Hypothalamus (tissue), 51 donors: Measurements from ENCODE around the gene CIAO3.
A peak's percentile ranks its signal among the peaks of the same experiment; 100 is the strongest.

Experiments used
- DNase-seq, 51 donors: peaks; one replicate each; lab custom pipeline; 2025; lab: John Stamatoyannopoulos, UW

The CIAO3 gene

DNA sequence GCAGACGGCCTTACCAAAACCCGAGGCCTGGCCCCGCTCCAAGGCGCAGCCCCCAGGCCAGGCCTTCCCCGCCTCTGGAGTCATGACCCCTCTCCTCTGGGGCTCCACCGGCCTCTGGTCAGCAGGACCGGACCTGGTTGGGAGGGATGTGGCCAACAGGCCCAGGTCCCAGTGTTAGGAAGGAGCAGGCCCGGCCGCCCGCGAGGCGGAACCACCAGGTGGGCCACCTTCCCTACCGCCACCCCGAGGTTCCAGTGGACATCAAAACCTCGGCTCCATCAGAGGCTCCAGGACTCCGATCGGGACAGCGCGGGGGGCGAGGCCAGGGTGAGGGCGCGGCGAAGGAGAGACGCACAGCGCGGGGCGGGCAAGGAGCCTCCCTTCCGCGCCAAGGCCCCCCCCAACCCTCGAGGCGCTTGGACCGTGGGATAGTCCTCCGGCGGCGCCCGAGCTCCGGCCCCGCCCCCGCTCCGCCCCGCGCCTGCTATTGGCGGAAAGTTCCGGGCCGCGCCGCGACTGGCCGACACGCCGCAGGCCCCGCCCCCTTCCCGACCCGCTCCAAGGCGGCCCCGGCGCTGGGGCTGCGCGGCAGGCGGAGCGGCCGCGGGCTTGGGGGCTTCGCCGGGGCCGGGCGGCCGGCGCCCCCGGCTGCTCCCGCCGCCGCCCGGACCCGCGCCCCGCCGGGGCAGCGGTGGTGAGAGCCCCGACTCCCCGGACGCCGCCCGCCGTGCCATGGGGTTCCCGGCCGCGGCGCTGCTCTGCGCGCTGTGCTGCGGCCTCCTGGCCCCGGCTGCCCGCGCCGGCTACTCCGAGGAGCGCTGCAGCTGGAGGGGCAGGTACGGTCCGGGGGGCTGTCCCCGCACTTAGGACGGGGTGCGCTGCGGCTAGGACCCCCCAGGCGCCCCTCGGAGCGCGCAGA, 26.0 kb downstream of the CIAO3 start, which contains the start of gene METRN:
Gene METRN (plus strand): TSS at position 561 of the 919 bp plus-strand sequence. CDS start 172 bp downstream, at position 733.
- peak in 50 of 51 donors; percentile 41 to 96 (median 85) for DNase-seq

DNA sequence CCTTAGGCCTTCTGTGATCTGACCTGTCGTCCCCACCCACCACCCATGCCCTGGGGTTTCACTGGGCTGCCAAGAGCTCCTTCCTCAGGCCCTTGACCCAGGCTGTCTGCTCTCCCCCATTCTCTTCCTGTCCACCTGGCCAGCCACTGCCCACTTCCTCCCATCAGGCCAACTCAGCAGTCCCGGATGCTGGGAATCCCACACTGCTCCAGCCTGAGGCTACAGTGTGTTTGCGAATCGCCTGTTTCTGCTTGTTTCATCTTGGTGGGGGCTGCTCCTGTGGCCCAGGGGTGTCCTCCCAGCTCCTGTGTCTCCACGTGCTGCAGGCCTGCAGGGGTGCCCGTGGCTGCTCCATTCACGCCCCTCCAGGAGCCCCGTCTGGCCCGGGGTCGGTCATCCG, 26.7 kb downstream of the CIAO3 start:
- DNase-seq = no peak

DNA sequence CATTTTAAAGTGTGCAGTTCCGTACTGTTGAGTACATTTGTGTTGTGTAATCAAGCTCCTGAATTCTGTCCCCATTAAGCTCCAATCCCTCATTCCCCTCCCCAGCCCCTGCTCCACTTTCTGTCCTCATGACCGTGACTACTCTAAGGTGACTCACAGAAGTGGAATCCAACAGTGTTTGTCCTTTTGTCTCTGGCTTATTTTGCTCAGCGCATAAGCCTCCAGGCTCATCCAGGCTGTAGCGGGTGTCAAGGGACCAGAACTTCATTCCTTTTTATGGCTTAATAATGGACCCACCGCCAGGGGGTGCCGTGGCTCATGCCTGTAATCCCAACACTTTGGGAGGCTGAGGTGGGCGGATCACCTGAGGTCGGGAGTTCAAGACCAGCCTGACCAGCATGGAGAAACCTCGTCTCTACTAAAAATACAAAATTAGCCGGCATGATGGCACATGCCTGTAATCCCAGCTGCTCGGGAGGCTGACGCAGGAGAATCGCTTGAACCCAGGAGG, 28.0 kb downstream of the CIAO3 start:
- DNase-seq = peak in 3 of 51 donors; percentile 8 to 33 (median 29)

DNA sequence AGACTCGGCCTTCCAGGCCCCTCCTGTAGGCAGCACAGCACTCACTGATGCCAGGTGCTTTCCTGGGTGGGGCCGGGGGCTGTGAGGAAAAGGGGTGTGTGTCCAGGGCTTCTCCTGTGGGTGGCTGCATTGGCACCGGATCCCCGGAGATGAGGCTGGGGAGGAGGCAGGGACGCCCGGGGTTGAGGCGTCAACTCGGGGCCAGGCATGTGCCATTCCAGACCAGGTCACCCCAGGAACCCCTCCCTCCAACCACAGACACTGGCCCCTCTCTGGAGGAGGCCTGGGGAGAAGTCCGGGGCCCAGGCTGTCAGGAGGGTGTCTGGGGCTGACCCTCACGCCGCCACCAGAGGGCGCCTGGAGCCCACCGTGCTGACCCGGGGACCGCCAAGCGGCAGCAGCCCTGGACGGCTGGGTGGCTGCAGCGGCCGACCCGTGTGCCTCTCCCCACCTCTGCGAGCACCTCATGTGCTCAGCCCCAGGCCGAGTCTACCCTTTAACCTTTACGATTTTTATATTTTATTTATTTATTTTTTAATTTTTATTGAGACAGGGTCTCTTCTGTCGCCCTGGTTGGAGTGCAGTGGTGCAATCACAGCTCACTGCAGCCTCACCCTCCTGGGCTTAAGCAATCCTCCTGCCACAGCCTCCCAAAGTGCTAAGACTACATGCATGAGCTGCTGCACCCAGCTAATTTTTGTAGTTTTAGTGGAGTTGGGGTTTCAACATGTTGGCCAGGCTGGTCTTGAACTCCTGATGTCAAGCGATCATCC, 29.1 kb downstream of the CIAO3 start:
- peak in 48 of 51 donors; percentile 19 to 87 (median 60) for DNase-seq

DNA sequence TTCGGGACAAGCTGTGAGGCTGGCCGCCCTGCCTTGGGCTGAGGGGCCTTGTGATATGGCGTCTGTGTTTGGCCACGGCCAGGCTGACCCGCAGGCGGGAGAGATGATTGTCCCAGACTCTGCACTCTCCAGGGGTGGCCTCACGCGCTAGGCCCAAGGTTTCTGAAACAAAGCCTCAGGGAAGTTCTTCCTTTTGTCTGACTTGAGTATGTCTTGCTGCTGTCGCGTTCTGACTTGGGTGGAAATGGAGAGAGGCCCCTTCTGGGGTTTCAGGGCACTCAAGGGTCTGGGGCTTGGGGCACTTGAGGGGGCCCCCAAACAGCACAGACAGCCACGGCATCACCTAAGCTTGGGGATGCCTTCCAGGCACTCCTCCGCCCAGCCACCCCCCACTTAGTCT, 29.7 kb downstream of the CIAO3 start:
- no peak for DNase-seq

DNA sequence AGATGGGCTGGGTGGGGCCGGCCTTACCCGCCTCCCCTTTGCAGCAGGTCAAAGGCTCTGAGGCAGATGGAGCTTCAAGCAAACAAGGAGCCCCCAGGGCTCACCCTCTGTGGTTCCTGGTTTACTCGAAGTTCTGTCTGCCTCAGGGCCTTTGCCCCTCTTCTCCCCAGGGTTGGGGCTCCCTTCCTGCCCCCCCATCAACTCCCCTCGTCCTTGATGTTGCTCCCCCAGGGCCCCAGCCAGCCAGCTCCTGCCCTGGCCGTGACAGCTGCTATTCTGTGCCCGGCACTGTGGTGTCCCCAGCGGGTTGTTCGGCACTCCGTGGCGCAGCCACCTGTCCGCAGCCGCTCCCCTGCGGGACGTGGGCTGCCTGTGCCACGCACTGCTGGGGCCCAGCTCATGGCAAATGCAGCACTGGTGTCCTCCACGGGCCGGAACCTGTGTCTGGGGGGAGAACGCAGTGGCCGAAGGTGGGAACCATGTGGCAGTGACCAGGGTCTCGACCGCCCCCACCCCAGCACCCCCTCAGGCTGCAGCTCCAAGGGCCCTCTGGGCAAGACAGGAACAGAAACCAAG, 30.2 kb downstream of the CIAO3 start:
- peak in 1 of 51 donors; percentile 18 for DNase-seq

DNA sequence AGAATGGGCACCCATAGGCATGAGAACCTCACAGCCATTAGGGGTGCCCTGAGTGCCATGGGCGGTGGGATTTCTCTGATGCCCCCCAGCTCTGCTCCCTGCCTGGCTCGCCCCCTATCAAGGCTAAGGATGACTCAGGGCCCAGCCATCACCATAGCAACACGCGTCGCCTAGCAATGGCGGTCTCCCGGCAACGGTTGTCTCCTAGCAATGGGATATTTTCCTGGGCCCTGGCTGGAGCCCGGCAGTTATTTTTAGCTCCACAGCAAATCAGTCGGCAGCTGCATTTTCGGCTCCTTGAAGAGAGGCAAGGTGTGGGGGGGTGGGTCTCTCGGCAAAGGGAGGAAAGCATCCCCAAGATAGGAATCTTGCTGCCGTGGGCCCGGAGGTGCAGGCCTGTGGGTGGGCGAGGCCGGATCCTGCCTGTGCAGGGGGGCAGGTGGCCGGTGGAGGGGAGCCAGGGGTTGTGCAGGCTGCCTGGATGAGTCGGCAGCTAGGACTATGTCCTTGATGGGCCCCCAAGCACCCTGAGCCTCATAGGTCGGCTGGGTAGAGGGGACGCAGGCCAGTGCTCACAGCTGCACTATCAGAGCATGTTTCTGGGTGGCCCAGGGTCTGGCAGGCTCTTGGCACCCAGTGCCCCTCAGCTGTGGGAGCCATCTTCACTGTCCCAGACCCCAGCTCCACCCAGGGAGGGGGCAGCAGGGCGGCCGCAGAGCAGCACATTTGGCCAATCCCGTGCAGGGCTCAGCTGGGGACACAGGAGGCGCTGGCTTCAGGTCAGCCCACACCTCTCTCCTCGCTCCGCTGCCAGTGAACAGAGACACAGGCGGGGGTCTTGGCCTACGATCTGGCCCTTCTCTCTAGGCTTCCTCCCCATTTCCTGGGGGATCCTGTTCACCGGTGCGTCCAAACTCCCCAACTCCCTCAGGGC, 31.0 kb downstream of the CIAO3 start:
- DNase-seq = peak in 47 of 51 donors; percentile 16 to 93 (median 79)

DNA sequence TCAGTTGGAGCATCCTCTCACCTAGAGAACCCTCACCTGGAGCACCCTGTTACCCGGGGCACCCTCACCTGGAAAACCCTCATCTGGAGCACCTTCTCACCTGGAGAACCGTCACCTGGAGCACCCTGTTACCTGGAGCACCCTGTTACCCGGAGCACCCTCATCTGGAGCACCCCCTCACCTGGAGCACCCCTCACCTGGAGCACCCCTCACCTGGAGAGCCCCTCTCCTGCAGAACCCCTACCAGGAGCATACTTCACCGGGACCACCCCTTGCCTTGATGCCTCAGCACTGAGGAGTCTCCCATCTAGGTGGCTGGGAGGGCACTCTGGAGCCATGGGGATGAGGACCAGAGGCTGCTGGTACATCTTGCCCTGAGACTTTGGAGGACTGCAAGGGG, 31.8 kb downstream of the CIAO3 start:
- no peak for DNase-seq

DNA sequence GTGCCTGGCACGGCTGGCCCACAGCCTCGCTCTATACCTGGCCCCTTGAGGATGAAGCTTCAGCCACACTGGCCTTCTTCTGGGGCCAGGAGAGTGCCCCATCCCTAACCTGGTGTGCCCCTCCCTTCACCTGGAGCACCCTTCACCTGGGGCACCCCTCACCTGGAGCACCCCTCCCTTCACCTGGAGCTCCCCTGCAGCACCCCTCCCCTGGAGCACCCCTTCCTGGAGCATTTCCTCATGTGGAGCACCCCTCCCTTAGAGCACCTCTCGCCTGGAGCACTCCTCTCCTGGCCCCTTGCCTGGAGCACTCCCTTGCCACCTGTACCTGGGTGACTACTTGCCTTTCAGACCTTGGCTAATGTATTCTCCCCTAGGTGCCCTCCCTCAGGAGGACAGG, 32.8 kb downstream of the CIAO3 start:
- DNase-seq = no peak

DNA sequence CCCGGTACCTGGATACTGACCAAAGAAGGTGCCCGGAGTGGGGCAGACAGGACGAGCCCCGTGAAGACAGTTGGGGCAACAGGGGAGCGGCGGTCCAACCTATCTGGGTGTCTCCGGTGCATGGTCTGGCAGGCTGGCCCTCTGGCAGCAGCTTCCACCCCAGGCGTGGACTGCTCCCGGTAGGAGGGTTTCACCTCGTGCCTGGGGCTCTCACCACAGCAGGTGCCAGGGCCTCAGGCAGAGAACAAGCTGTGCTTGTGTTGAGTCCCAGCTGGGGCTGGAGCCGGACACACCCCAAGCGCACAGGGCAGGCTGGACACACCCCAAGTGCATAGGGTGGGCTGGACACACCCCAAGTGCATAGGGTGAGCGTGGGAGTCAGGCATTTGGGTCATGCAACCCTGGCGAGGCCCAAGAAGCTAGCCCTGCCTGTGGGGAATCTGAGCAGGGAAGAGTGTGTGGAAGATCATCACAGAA, 33.7 kb downstream of the CIAO3 start:
- no peak for DNase-seq

DNA sequence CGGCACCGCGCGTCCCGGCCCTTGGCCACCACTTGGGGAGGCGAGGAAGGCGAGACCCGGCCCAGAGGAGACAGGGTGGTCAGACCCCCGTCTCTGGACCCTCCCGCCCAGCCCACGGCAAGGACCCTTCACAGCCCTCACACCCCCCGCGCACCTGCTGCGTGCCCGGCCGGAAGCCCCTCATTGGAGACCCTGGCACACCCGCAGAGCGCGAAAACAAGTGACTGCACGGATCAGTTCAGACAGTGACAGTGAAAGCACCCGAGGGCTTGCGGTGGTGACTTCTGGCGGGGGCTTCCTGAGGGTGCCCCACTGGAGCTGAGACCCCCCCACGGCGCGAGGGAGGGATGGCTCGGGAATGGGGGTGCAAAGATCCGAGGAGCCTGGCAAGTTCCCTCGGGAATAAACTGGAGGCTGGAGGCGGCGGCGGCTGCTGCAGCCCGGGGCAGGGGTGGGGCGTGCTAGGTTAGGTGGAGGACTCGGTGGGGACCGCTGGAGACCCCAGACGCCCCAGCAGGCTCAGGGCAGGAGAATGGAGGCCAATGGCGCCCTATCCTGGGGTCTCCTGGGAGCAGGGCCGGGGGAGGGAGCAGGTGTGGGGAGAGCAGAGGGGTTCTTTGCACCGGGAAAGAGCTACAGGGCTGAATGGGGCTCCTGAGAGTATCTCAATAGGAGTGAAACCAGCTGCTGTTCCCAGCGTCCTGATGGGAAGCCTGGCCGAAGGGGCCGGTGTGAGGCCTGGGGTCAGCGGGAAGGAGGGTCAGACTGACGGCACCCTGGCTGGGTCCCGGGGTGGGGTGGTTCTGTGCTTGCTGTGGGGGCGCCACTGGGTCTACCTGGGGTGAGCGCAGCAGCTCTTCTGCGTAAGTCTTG, 34.4 kb downstream of the CIAO3 start:
- DNase-seq = peak in 1 of 51 donors; percentile 65

DNA sequence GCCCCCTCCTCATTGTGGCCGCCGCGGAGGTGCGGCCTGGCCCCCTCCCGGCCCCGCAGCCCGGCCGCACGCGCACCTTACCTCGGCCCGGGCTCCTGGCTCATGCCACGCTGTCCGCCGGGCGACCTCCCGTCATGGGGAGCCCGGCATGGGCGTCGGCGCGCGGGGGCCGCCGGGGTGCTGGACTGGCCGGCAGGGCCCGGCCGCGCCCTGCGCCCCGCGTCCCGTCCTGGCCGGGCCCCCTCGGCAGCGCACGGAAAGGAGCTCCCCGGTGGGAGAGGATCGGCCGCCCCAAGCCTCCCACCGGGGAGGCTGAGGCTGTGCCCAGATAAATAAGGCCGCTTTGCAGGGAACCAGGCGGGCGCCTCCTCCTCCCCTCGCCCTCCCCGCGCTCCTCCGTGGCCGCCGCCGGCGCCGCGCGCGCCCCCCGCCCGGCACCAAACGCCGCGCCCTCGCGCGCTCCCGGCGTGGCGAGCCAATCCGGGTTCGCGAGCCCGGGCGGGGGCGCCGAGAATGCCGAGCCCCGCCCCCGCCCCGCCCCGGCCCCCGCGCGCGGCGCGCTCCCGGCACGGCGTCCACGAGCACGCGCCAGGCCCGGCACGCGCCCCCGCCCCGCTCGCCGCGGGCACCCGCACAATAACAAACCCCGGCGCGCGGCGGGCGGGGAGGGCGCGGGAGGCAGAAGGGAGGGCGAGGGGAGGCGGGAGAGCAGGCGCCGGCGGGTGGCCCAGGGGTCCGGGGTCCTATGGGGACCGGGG, 35.2 kb downstream of the CIAO3 start, which contains the start of gene FBXL16:
Gene FBXL16 (minus strand): TSS at position 371 of the 758 bp plus-strand sequence. CDS start 8,396 bp downstream, outside the sequence.
- peak in 38 of 51 donors; percentile 9 to 82 (median 48) for DNase-seq

DNA sequence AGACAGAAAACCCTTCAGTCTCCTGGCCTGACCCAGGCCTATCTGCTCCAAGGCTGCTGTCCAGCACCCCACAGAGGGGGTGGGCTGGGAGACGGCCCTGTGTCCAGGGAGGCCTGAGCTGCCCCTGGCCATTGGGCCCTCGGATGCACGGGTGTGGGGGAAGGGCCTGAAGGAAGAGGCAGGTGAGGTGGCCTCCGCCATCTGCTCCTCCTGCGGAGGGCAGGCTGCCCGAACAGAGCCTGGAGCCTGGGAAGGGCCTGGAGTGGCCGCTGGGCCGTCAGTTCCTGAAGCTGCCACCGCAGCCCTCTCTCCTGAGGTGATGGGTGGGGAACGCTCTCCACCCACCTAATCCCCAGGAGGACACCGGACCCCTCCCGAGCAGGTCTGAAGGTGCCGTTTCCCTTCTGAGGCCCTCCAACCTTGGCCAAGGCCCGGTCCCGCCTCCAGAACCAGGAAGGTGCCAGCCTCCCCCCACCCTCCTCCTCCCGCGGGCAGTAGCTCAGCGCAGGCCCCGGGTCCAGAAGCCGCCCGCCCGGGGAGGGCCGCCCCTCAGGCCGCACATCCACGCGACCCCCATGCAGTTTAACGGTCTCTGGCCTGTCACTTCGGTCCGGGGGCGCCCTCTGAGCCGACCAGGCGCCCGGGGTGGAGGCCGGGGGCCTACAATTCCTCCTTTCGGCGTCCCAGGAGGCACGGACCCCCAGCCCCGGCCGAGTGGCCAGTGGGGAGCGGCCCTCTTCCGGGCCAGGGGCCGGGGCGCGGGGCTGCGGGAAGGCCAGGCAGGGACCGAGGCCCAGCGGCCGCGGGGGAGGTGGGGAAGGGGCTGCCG, 36.0 kb downstream of the CIAO3 start:
- DNase-seq = no peak

DNA sequence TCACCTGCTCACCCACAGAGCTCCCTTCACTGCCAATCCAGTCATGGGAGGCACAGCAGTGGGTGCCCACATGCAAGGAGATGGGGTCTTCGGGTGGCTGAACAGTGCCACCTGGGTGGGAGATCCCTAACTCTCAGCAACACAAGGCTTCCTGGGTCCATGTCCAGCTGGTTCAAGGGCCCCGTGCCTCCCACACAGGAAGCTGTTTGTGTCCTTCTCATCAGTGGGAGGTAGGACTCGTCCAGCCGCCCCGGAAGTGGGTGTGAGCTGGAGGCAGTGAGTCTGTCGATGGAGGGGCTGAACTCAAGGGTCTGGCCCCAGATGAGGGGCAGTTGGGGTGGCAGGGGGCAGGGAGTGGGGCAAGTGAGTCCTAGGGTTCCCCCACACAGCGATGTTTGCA, 36.8 kb downstream of the CIAO3 start:
- DNase-seq = no peak

DNA sequence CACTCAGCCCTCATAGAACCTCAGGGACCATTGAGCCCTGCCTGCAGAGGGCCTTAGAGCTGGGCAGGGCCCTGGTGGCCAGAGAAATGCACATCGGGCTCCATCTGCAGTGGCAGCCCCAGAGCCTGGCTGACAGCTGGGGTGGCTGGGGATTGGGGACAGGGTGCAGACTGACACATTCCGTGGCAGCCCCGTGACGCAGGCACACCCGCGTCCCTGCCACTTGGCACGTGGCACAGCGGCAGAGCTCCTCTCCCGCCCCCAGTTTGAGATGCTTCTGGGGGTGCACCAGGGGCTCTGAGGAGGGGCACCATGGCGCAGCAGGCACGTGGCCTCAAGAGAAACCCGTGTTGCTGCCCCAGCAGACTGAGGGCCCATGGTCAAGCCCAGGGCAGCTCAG, 37.4 kb downstream of the CIAO3 start:
- DNase-seq = peak in 3 of 51 donors; percentile 18 to 43 (median 28)

DNA sequence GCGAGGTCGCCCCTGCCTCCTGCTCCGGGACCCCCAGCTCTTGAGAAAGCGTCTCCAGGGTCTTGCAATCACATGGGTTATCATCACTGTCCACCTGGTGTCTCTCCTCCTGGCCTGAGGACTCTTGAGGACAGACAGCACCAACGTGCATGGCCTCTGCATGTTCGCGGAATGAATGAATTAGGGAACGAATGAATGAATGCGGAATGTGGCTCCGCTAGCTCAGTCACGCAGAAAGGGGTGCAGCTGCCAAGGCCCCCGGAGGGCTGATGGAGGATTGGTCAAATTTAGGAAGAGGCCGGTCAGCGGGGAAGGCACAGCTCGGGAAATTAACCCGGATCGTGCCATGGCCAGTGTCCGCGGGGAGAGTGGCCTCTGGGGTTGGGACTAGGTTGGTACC, 38.5 kb downstream of the CIAO3 start:
- no peak for DNase-seq
